NCI-H774 (cell line): ENCODE measurements around the gene ADGRB2.

Experiments used
- DNase-seq: peaks from one replicate; lab custom pipeline; 2025; lab: John Stamatoyannopoulos, UW

The ADGRB2 gene, protein sequence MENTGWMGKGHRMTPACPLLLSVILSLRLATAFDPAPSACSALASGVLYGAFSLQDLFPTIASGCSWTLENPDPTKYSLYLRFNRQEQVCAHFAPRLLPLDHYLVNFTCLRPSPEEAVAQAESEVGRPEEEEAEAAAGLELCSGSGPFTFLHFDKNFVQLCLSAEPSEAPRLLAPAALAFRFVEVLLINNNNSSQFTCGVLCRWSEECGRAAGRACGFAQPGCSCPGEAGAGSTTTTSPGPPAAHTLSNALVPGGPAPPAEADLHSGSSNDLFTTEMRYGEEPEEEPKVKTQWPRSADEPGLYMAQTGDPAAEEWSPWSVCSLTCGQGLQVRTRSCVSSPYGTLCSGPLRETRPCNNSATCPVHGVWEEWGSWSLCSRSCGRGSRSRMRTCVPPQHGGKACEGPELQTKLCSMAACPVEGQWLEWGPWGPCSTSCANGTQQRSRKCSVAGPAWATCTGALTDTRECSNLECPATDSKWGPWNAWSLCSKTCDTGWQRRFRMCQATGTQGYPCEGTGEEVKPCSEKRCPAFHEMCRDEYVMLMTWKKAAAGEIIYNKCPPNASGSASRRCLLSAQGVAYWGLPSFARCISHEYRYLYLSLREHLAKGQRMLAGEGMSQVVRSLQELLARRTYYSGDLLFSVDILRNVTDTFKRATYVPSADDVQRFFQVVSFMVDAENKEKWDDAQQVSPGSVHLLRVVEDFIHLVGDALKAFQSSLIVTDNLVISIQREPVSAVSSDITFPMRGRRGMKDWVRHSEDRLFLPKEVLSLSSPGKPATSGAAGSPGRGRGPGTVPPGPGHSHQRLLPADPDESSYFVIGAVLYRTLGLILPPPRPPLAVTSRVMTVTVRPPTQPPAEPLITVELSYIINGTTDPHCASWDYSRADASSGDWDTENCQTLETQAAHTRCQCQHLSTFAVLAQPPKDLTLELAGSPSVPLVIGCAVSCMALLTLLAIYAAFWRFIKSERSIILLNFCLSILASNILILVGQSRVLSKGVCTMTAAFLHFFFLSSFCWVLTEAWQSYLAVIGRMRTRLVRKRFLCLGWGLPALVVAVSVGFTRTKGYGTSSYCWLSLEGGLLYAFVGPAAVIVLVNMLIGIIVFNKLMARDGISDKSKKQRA (N-terminal part only)

DNA sequence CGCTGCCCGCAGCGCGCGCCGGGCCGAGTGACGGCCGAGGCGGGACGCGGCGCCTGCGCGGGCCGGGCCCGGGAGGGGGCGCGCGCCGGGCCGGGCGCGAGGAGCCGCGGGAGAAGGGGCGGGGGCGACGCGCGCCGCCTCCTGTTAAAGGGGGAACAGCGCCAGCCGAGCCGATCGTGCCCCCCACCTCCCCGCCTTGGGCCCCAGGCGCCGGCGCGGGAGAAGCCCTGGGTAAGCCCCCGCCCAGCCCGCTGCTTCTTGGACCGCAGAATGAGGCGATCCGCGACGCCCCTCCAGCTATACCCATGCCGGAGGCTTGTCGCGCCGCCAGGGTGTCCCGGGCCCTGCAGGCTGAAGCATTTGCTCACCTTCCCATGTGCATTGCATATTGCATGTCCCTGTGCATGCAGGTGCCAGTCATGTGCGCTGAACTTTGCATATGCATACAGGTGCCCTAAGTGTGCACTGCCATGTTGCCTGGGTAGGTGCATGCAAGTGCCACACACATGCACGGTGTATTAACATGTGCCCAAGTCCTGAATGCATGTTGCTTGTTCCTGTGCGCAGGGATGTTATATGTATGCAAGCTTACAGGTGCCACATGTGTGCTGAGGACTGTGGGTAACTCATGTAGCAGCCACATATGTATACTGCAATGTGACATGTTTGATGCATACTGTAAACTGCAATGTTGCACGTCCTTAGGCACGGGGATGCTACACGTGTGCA lies at the start of gene ADGRB2:
TSS of gene ADGRB2 (minus strand) at position 29 of the 729 bp plus-strand sequence. CDS start 7,119 bp downstream, outside the sequence.
- DNase-seq, result peak; percentile 45

DNA sequence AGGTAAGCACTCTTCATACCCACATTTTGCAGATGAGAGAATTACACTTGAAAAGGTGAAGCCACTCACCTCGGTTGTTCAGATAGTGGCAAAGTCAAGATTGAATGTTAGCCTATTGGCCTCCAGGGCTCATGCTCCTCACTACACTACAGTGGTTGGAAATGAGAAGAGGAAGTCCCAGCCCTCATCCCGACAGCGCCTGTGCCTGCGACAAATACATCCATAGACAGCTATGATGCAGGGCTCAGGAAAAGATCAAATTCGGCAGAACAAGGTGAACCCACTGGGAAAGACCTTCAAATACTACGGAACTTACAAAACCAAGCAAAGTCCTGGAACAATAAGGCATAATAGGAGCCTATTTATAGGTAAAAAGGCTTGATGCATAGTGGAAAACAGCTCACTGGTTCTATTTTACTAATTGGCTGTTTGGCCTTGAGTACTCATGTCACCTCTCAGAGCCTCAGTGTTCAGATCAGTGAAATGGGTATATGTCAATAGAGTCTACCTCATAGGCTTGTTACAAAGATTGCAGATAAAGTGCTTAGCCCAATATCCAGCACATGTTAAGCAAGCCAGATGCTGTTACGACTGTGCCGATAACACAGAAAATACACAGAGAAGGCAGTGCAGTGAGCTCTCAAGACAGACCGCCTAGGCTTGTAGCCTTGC lies 48.2 kb upstream of the ADGRB2 start:
- no peak for DNase-seq

DNA sequence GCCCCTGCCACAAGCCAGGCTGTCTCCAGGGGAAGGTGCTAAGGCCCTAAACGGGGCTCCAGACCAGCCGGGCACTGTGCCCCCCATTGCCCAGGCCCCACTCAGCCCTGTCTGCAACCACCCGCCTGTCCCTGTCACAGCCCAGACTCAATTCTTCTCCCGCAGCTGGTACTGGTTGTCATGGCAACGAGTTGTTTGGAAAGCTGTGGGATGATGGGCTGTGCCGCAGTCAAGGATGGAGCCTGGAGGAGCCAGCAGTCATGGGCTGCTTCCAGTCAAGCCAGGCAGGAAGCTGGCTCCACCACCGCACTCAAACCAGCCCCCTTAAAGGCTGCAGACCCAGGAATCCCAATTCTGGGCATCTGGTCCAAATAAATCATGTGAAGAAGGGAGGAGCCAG lies 47.5 kb upstream of the ADGRB2 start:
- DNase-seq, result peak; percentile 87

DNA sequence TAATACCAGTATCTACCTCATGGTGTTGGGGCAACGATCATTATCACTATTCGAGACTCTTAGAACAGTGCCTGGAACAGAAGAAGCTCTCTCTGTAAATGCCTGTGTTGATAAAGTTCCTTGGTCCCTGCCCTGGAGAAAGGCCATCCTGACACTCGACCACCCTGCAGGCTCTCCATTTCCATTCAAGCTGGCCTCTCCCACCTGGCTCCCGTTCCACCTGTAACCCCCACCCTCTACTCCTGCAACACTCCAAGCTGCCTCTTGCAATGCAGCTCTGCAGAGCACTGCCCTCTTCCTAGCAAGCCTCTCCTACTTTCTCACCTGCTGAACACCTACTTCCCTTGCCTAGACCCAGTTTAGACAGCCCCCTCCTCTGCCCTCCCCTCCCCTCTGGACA lies 45.6 kb upstream of the ADGRB2 start:
- no peak for DNase-seq

DNA sequence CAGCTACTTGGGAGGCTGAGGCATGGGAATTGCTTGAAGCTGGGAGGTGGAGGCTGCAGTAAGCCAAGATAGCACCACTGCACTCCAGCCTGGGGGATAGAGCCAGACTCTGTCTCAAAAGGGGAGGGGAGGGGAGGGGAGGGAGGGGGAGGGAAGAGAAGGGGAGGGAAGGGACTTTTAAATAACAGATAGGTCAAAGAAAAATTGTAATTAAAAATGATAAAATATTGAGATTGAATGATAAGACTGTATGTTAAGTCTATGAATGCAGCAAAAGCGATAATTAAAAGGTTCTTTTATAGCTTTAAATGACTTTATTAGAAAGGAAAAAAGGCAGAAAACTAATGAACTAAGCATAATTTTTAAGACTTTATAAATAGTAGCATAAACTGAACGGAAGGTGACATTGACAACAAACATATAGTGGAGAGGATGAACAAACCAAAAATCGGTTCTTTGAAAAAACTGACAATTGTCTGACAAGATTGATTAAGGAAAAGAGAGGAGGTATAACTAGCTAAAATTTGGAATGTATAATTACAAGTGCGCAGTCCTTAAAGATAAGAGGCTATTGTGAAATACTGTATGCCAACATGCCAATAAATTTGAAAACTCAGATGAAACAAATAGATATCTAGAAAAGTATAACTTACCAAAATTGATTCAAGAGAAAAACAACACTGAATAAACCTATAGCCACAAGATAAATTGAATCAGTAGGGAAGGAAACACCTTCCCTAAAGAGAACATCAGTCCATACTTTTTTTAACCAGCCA lies 43.3 kb upstream of the ADGRB2 start:
- DNase-seq, result no peak

DNA sequence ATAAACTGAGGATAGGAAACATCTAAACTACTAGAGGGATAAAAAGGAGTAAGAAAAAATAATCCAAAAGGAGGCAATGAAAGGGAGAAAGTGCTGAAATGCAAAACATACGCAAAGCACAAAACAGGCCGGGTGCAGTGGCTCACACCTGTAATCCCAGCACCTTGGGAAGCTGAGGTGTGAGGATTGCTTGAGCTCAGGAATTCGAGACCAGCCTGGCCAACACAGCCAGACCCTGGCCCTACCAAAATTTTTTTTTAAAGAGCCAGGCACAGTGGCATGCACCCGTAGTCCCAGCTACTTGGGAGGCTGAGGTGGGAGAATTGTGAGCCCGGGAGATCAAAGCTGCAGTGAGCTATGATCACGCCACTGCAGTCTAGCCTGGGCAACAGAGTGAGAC lies 41.2 kb upstream of the ADGRB2 start:
- no peak for DNase-seq

DNA sequence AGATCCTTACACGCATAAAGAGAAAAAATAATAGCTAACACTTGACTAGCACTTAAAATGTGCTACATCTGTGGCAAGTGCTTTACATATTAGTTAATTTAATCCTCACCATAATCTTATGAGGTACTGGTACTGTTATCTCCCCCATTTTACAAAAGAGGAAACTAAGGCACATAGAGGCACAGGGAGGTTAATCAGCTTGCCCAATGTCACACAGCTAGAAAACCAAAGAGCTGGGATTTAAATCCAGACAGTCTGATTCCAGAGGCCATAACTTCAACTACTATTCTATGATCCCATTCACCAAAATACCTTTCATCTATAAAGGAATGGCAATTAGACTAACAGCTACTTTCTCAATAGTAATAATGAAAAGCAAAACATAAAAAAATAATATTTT lies 40.0 kb upstream of the ADGRB2 start:
- no peak for DNase-seq

DNA sequence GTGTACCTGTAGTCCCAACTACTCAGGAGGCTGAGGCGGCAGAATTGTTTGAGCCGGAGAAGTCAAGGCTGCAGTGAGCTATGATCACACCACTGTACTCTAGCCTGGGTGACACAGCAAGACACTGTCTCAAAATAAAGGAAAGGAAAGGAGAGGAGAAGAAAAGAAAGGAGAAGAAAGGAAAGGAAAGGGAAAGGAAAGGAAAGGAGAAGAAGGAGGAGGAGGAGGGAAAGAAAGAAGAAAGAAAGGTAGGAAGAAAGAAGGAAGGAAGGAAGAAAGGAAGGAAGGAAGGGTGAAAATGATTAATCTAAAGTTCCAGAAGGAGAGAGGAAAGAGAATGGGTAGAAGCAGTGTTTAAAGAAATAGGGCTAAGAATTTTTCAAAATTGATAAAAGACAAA lies 39.5 kb upstream of the ADGRB2 start:
- DNase-seq, result no peak

DNA sequence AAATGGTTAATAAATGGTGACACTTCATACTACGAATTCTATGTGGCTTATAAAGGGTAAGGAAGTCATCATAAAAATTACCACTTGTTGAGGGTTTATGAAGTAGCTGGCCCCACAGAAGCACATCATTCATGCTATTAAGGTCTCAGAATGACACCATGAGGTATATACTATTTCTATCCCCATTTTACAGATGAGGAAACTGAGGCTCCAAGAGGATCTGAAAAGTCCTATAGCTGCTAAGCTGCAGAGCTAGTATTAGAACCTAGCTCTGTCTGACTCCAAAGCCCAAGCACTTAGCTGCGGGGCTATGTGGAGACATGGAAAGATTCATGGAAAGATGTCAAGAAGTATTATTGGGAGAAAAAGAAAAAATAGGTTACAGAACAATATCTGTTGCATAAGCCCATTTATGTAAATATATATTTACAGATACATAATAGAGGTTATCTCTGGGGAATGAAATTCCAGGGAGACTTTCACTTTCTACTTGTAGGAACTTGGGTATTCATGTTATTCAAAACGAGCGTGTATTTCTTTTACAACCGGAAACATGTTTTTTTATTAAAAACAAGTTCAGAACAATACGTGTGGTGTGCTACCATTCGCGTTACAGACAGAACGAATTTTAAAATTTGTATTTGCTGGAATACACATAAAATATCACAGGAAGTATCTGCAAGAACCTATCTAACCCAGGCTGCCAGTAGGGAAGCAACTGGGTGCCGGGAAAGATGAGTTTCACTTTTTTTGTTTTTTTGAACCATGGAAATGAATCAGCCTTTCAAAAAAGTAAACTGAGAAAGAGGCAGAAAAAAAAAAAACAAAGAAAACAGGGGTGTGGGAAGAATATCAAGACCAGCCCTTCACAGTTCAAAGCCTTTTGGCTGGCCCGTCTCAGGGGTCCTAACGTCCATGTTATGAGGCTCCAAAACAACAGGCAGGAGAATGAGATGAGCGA lies 38.3 kb upstream of the ADGRB2 start:
- DNase-seq, result no peak

DNA sequence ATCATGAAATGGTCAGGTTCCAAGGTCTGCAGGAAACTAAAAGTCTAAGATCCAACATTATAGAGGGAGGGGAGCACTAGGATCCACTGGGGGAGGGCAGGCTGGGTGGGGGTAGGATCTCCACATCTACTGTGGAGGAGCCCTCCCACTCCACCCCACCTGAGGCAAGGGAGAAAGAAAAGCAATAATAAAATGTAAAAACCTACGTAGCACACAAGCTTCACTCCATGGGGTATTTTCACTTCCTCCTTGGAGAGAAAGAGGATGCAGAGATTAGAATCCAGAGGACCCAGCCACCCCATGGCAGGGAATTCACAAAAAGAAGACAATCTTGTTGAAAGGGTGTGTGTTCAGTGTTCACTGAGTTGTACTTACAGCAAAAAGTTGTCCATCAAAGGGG lies 37.3 kb upstream of the ADGRB2 start:
- DNase-seq, result no peak

DNA sequence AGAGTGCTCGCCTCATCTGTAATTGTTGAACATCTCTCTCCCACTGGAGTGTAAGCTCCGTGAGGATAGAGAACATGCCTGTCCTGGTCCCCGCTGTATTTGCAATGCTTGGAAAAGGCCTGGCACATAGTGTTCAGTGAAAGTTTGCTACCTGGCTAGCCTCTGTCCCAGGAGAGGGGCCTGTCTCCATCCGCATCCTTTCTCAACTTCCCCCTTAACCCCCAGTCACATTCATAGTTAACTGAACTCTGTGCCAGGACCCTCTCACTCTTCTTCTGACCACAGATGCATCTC lies 36.5 kb upstream of the ADGRB2 start:
- no peak for DNase-seq

DNA sequence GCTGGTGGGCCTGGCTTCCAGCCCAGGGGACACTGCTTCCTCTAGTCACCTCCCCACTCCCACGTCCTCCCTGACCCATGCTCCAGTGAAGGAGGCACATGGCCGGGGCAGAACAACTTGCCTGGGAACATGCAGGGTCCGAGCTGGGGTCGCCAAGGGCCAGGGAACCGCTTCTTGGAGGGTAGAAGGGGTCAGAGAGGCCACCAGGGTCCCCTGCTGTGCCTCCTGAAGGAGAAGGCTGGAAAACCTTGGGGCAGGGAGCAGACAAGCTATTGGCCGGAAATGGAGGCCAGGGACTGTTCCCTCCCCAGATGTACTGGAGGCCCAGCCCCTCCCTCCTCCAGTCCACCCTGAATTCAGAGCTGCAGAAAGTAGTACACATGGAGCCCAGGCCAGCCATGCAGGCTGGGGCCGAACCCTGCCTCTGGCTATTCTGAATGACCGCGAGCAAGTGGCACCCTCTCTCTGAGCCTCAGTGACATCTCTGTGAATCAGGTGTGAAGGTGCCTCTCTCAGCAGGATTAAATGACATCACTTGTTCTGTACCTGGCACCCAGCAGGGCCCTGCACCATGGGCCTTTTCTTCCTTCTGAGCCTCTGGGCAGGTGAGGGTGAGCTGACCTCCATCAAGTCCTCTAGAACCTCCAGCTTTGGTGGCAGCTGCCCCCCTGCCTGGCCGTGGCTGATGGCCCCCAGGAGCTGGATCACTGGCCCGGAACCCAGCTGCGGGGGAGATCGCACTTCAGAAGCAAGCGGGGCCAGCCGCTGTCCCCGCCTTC lies 35.9 kb upstream of the ADGRB2 start:
- no peak for DNase-seq

DNA sequence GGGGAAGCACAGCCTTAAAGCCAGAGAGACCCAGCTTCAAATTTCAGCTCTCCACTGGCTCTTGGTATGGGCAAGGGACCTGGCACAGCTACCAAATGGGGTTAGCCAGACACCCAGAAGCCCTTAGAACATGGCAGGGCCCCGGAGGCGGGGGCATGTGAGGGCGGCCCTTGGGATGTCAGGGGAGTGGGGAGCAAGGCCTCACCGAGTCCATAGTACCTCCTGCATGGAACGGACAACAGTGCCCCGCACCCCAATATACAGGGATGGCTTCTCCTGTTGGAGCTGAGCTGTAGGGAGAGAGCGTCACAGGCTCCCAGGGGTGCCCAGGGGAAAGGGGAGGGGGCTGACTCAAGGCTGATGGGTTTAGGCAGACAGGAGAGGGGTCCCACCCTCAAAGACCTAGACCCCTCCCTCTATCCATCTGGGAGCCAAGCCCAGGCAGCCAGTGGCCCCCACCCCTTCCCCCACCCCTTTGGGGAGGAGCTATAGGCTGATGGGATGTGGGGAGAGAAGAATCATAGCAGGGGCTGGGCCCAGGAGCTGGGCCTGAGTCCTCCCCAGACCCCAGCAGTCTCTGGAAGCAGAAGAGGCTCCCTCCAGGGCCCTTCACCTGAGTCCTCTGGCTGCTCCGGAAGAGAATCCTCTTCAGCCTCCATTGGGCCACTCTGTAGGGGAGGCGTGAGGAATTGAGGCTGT lies 35.2 kb upstream of the ADGRB2 start:
- DNase-seq, result no peak

DNA sequence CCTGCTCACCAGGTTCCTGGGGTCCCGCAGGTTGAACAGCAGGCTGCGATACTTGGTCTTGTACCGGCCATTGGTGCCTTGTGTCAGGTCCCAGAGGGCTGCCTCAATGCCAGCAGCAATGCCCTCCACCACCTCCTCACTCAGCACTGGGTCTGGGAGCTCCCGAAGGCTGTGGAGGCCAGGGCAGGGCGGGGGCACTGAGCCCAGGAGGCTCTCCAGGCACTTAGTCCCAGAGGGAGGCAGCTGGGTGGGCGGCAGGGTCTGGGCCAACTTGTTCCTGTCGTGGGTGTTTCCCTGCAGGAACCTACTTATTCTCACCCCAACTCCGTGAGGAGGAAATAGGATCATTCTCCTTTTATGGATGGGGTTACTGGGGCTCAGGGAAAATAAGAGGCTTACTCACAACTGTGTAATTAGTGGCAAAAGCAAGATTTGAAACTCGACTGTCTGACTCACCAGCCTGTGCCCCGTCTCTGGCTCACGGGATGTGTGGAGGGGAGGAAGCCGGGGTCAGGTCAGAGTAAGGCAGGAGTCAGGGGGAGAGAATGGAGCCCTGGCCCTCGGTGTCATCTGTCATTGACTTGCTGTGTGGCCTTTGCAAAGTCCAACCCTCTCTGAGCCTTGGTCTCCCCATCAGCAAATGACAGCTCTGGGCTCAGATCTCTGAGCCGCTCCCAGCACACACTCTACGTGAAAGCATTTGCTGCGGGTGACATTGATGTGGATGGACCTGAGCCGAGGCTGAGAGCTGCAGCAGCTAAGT lies 34.5 kb upstream of the ADGRB2 start:
- DNase-seq, result no peak

DNA sequence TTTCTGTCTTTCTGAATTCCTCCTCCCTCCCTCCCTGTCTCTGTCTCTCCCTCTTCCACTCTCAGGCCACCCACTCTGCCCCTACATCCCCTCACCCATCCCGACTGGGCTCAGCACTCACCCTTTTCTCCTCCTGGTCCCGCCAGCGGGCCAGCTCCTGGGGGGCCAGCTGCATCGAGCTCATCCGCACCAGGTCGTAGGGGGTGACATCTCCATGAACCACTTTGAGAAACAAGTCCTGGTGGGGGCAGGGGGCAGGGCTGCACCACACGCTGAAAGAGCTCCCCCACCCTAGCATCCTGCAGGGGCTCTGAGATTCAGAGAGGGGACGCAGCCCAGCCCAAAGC lies 33.9 kb upstream of the ADGRB2 start:
- DNase-seq, result no peak

DNA sequence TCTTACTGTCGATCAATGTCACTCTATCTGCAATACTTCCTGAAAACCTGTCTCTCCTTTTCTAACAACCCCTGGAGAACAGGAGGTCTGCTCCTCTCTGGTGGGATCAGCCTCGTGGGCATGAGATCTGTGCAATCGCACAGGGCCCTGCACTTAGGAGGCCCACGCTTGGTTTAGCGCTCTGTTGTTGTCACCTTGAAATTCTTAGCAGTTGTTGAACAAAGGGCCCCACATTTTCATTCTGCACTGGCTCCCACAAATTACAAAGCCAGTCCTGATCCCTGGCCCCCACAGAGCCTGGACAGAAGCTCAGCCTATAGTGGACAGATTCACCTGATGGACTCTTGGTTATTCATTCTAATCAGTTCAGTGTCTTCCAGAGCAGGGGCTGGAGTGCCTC lies 33.1 kb upstream of the ADGRB2 start:
- DNase-seq, result no peak

DNA sequence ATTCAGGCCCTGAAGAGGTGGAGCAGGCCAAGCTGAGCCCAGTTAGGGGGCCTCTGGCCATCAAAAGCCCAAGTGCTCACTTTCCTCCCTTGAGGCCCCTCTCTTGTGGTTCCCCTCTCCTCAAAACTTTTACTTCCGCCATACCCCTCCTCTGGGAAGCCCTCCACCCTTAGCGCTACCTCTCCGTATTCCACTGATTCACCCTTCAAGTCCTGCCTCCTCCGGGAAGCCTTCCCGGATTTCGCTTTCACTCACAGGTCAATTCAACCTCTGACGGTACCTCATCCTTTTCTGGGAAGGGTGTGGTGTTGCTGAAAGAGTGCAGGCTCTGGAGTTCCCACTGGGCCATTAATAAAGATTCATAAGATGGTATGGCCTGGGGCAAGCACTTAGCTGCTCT lies 32.6 kb upstream of the ADGRB2 start:
- no peak for DNase-seq
